Retinal pigment epithelial cell (primary cell): ENCODE measurements around the gene SLC19A2.
A peak's percentile ranks its signal among the peaks of the same experiment; 100 is the strongest.

ENCODE experiments used
- DNase-seq: peaks from one replicate; pipeline ENCODE4 v3.0.0-alpha.2; 2010; ENCODE audit warnings: low read depth
- H3K4me3 ChIP-seq: 2 replicates; pipeline ENCODE4 v1.5.1; 2011; ENCODE audit warnings: mild to moderate bottlenecking, low read length, control low read depth, moderate library complexity
- CTCF ChIP-seq: conservative IDR thresholded peaks from 2 replicates; pipeline ENCODE4 v1.5.1; 2011; ENCODE audit warnings: low read depth, low read length, control low read depth, inconsistent platforms

The SLC19A2 gene

GRCh38 chr1:169427081-169427641 is 58.6 kb downstream of the SLC19A2 start, which contains the start of gene CCDC181:
Gene CCDC181, minus strand, starts transcription at chr1:169427474. Its CDS starts 2,547 bp downstream, at chr1:169424927.
- no peak for TF ChIP-seq CTCF
- peak; percentile 54 for DNase-seq
- peak within 1 kb of the TSS; percentile 83 for H3K4me3 ChIP-seq

- DNase-seq, result peak; percentile 21
- no peak for TF ChIP-seq CTCF
- H3K4me3 ChIP-seq, result peak overlapping the region; percentile 83
Measured at GRCh38 chr1:169426174-169426705, 59.5 kb downstream of the SLC19A2 start.

GRCh38 chr1:169421309-169421708 is 64.4 kb downstream of the SLC19A2 start:
- no peak for TF ChIP-seq CTCF
- H3K4me3 ChIP-seq, result no peak overlapping the region
- no peak for DNase-seq

GRCh38 chr1:169414952-169415351 is 70.8 kb downstream of the SLC19A2 start:
- no peak for TF ChIP-seq CTCF
- DNase-seq, result no peak
- no peak overlapping the region for H3K4me3 ChIP-seq
